GM18502 (cell line): ENCODE results near the gene CDC42BPG.

Experiments
- ATAC-seq: cut with Tn5 transposase; IDR thresholded peaks from one replicate; pipeline ENCODE4 v1.9.1; 2021; ENCODE audit warnings: mild to moderate bottlenecking; ENCODE audit not compliant: unreplicated experiment, poor library complexity

Gene CDC42BPG

DNA sequence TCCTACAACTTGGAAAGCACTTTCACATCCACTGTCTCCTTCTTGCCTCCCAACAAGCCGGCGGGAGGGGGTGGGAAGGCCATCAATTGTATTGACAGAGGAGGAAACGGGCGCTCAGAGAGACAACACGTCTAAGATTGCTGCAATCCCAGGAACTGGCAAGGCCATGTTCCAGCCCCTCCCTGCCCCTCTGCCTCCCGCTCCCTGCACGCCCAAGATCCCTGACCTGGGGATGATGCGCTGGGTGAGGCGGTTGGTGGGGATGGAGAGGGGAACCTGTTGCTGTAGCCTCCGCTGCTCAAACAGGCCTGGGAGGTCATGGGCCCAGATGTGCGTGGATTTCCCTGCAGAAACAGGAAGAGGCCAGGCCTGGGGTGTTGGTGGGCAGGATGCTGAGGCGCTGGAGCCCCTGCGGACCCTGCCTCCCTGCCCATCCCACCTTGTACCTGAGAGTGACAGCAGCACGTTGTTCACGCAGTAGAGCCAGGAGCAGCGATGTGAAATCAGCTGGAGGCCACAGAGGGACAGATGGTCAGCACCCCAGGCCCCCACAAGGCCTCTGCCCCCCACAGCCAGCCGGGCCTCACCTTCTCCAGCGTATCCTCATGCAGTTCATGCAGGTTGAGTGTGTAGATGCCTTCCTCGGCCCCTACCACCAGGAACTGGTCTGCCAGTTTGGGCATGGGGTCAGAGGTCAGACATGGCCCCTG is 48.3 kb downstream of the CDC42BPG start:
- ATAC-seq, result no peak

- no peak for ATAC-seq
Measured at GRCh38 chr11:64794526-64794925, 49.9 kb downstream of the CDC42BPG start.

GRCh38 chr11:64793271-64794160 is 50.9 kb downstream of the CDC42BPG start:
- no peak for ATAC-seq

DNA sequence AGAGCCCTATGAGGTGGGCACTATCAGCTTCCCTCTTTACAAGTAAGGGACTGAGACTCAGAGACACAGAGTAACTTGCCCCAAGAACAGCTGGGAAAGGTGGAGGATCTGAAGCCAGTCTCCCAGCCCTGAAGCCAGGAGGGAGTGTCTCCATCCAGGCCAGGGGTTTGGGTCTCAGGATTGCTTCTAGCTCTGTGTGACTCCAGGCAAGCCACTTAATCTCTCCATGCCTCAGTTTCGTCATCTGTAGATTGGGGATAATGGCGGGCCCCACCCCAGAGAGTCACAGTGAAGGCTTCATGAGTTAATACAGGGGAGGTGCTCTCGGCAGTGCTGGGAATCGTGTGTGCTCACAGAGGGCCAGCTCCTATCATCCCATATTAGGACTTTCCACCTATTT is 52.0 kb downstream of the CDC42BPG start:
- no peak for ATAC-seq

- no peak for ATAC-seq
Measured at GRCh38 chr11:64791781-64792291, 52.6 kb downstream of the CDC42BPG start.

- ATAC-seq, result no peak
Measured at GRCh38 chr11:64790205-64791095, 54.0 kb downstream of the CDC42BPG start.

- no peak for ATAC-seq
Measured at GRCh38 chr11:64789331-64790204, 54.9 kb downstream of the CDC42BPG start.

GRCh38 chr11:64788321-64789215 is 55.9 kb downstream of the CDC42BPG start:
- no peak for ATAC-seq

GRCh38 chr11:64787526-64788320 is 56.7 kb downstream of the CDC42BPG start:
- ATAC-seq, result no peak

- ATAC-seq, result no peak
Measured at GRCh38 chr11:64786308-64786707, 58.1 kb downstream of the CDC42BPG start.

- ATAC-seq, result no peak
Measured at GRCh38 chr11:64784813-64785581, 59.5 kb downstream of the CDC42BPG start.

DNA sequence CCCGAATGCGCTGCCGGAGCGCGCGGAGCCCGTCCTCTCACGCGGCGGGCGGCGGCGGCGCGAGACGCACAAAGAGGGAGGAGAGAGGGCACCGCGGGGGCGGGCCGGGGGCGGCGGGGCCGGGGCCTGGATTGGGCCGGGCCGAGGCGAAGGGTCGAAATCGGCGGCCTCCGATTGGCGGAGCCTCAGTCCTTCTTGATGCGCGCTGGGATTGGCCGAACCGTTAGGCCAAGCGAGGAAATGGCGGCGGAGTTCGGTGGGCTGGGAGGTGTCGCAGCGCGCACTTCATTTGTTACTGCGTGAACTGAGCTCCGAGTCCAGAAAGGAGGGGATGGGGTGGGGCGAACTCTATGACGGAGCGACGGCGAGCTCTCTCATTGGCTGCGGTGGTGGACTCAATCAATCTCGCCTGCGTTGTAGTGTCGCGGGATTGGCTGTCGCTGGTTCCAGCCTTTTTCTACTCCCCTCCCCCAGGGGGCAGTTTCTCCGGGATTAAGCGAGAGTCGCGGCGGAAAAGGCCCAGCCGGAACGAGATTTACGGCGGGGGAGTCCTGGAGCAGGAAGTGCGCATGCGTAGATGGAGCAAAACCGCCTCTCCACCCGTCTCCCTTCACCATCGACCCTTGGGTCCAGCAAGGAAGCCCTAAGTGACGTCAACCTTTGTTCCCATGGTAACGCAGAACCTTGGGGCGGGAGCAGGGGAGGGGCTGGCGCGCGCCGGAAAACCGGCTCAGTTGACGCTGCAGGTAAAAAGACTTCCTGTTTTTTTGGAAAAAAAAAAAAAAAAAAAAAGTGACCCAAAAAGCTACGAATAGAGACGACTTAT is 65.8 kb downstream of the CDC42BPG start, which contains the start of gene SF1:
SF1 (minus strand) TSS at position 70 of the 826 bp plus-strand sequence. CDS start 150 bp downstream, outside the sequence.
- peak; percentile 76 for ATAC-seq

DNA sequence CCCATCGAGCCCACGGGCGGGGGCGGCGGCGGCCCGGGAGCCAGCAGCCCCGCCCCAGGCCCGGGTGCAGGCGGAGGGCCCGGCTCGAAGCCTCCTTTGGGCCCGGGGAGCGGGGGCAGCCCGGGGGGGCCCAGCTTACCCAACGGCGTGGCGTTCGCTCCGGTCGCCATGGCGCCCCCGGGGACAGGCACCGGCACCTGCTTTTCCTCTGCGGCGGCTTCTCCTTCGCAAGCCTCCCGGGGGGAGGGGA is 66.3 kb downstream of the CDC42BPG start:
- no peak for ATAC-seq

GRCh38 chr11:64777449-64778222 is 66.8 kb downstream of the CDC42BPG start:
- ATAC-seq, result peak; percentile 28

GRCh38 chr11:64776875-64777274 is 67.6 kb downstream of the CDC42BPG start:
- ATAC-seq, result no peak
